GM23338 (cell line): ENCODE data around the gene HOXB6. TPM values are rescaled to one million over a fixed set of nuclear protein-coding genes. Genes with fewer than 3 reads are reported as not detected.

Experiments
- ATAC-seq: fragments of 200-7000 bp; cut with Tn5 transposase; 3 replicates; pipeline ENCODE4 v1.9.1; 2020
- DNase-seq: peaks from one replicate; pipeline ENCODE4 v3.0.0-alpha.2; 2015; ENCODE audit warnings: low spot score
- H2AFZ ChIP-seq: fragments of 200-600 bp; sonication (generic); 2 replicates; pipeline ENCODE4 v1.8.0; 2016; ENCODE audit warnings: antibody characterized with exemption, mild to moderate bottlenecking, moderate library complexity
- H3F3A ChIP-seq: fragments of 200-600 bp; sonication (generic); replicated peaks from 2 replicates; pipeline ENCODE4 v1.8.0; 2017; ENCODE audit warnings: antibody characterized with exemption, mixed run types, low read depth
- H3K27ac ChIP-seq: fragments of 200-600 bp; sonication (generic); 2 replicates; pipeline ENCODE4 v1.6.1; 2016; ENCODE audit warnings: low read depth
- H3K27me3 ChIP-seq: fragments of 200-600 bp; sonication (generic); 2 replicates; pipeline ENCODE4 v1.8.0; 2016; ENCODE audit warnings: mild to moderate bottlenecking, mixed run types, moderate library complexity; ENCODE audit not compliant: insufficient read depth
- H3K36me3 ChIP-seq: fragments of 200-600 bp; sonication (generic); 2 replicates; pipeline ENCODE4 v1.8.0; 2016; ENCODE audit warnings: mild to moderate bottlenecking; ENCODE audit not compliant: insufficient read depth
- H3K4me1 ChIP-seq: fragments of 200-600 bp; sonication (generic); 2 replicates; pipeline ENCODE4 v1.8.0; 2016; ENCODE audit warnings: mild to moderate bottlenecking, moderate library complexity; ENCODE audit not compliant: insufficient read depth
- H3K4me2 ChIP-seq: fragments of 200-600 bp; sonication (generic); 2 replicates; pipeline ENCODE4 v1.7.1; 2017; ENCODE audit warnings: mixed run types
- H3K4me3 ChIP-seq: fragments of 200-600 bp; sonication (generic); 2 replicates; pipeline ENCODE4 v1.6.1; 2016; ENCODE audit warnings: mixed run types
- H3K79me2 ChIP-seq: fragments of 200-600 bp; sonication (generic); replicated peaks from 2 replicates; pipeline ENCODE4 v1.8.0; 2017; ENCODE audit warnings: mild to moderate bottlenecking; ENCODE audit not compliant: insufficient read depth
- H3K9me2 ChIP-seq: fragments of 200-600 bp; sonication (generic); 2 replicates; pipeline ENCODE4 v1.8.0; 2017; ENCODE audit not compliant: insufficient read depth
- H4K20me1 ChIP-seq: fragments of 200-600 bp; sonication (generic); replicated peaks from 2 replicates; pipeline ENCODE4 v1.8.0; 2017; ENCODE audit warnings: mild to moderate bottlenecking; ENCODE audit not compliant: insufficient read depth
- H3K27ac Mint-ChIP-seq: 2 replicates; pipeline ENCODE4 v1.8.0; 2020; ENCODE audit warnings: inconsistent platforms, mild to moderate bottlenecking, moderate library complexity, mixed read lengths
- H3K27me3 Mint-ChIP-seq: 3 replicates; pipeline ENCODE4 v1.8.0; 2022; ENCODE audit warnings: low read depth, mild to moderate bottlenecking, moderate library complexity, mixed read lengths, inconsistent platforms; ENCODE audit not compliant: insufficient read depth, poor library complexity
- H3K36me3 Mint-ChIP-seq: 3 replicates; pipeline ENCODE4 v1.8.0; 2021; ENCODE audit warnings: low read depth, mild to moderate bottlenecking, inconsistent platforms, moderate library complexity, mixed read lengths
- H3K4me1 Mint-ChIP-seq: 3 replicates; pipeline ENCODE4 v1.8.0; 2020; ENCODE audit warnings: mild to moderate bottlenecking, inconsistent platforms, mixed read lengths
- H3K4me3 Mint-ChIP-seq: 3 replicates; pipeline ENCODE4 v1.8.0; 2021; ENCODE audit warnings: moderate library complexity, mild to moderate bottlenecking, inconsistent platforms, mixed read lengths
- H3K9me3 Mint-ChIP-seq: 3 replicates; pipeline ENCODE4 v1.8.0; 2020; ENCODE audit warnings: moderate library complexity, mild to moderate bottlenecking, inconsistent platforms, mixed read lengths
- EZH2 ChIP-seq: fragments of 200-600 bp; sonication (generic); IDR thresholded peaks from one replicate; pipeline ENCODE4 v1.8.0; 2017; ENCODE audit warnings: antibody characterized with exemption, mild to moderate bottlenecking, low read depth; ENCODE audit not compliant: unreplicated experiment
- NANOG ChIP-seq: IDR thresholded peaks from 2 replicates; pipeline ENCODE4 v1.6.1; 2016; ENCODE audit warnings: antibody characterized with exemption, borderline replicate concordance
- POLR2AphosphoS5 ChIP-seq: IDR thresholded peaks from 2 replicates; pipeline ENCODE4 v1.6.1; 2016; ENCODE audit warnings: antibody characterized with exemption, low read depth
- STAT1 ChIP-seq: IDR thresholded peaks from one replicate; pipeline ENCODE4 v1.6.1; 2016; ENCODE audit warnings: antibody characterized with exemption; ENCODE audit not compliant: unreplicated experiment
- ZNF114 ChIP-seq: fragments of 250-450 bp; sonication (Bioruptor Pico); IDR thresholded peaks from 2 replicates; pipeline ENCODE4 v1.5.0; 2020; ENCODE audit warnings: mild to moderate bottlenecking, moderate library complexity
- ZNF462 ChIP-seq: fragments of 250-450 bp; sonication (Bioruptor Pico); IDR thresholded peaks from 2 replicates; pipeline ENCODE4 v1.5.0; 2020; ENCODE audit warnings: mild to moderate bottlenecking, moderate library complexity
- polyA plus RNA-seq: library from polyadenylated mRNA; unstranded; fragments of >200 nt; fragmentation: Nextera tagmentation; extraction: Ambion mirVana; gene quantifications from 2 replicates; pipeline ENCODE4 v1.2.1, GENCODE V29; 2016
- total RNA-seq: library from RNA; depleted of rRNA; stranded (reverse); fragments of >200 nt; shearing (Covaris generic); gene quantifications from 2 replicates; pipeline ENCODE4 v1.2.3, GENCODE V29; 2014

HOXB6 gene
- total and polyA plus RNA-seq, 2 experiments from 2014 or later, result not detected

- TF ChIP-seq STAT1, result no peak
- TF ChIP-seq ZNF462, result no peak
- TF ChIP-seq POLR2AphosphoS5, result no peak
- TF ChIP-seq NANOG, result no peak
- TF ChIP-seq EZH2, result peak; percentile 44
- H3K4me1 ChIP-seq, result peaks cover 77% of the 10 kb centered on the region
- peaks cover 67% of the 10 kb centered on the region for H4K20me1 ChIP-seq
- ATAC-seq (no peak), DNase-seq (no peak)
- H3K36me3 Mint-ChIP-seq, result no peaks in the 10 kb centered on the region
- H3K27me3 Mint-ChIP-seq, result peaks cover 23% of the 10 kb centered on the region
- no peak overlapping the region for H3K27ac Mint-ChIP-seq
- H3K9me2 ChIP-seq, result no peaks in the 10 kb centered on the region
- H3K4me3 ChIP-seq, result no peak overlapping the region
- H3K27me3 ChIP-seq, result peaks cover 100% of the 10 kb centered on the region
- no peaks in the 10 kb centered on the region for H3K36me3 ChIP-seq
- no peak overlapping the region for H3K27ac ChIP-seq
- H3F3A ChIP-seq, result peaks cover 62% of the 10 kb centered on the region
- H3K9me3 Mint-ChIP-seq, result no peaks in the 10 kb centered on the region
- no peaks in the 10 kb centered on the region for H3K79me2 ChIP-seq
- H3K4me3 Mint-ChIP-seq, result no peak overlapping the region
- H3K4me2 ChIP-seq, result 0 out of 2 replicates have a peak overlapping the region, but pooled peaks have one; percentile 38
- H2AFZ ChIP-seq, result no peak overlapping the region
- peaks cover 29% of the 10 kb centered on the region for H3K4me1 Mint-ChIP-seq
These were observed 38.1 kb downstream of the HOXB6 start for GRCh38 chr17:48566717-48567116.

GRCh38 chr17:48565925-48566710 is 38.7 kb downstream of the HOXB6 start:
- peak; percentile 15 for TF ChIP-seq EZH2
- no peak for TF ChIP-seq ZNF114 (CRISPR knock-in tag)

More at GRCh38 chr17:48565925-48566710, 38.7 kb downstream of the HOXB6 start:
- Histone ChIP-seq H3K9me2 (no peaks in the 10 kb centered on the region), H2AFZ (no peak overlapping the region), H3K27me3 (peaks cover 100% of the 10 kb centered on the region), H3K27ac (no peak overlapping the region), H3K79me2 (no peaks in the 10 kb centered on the region), H3K4me3 (no peak overlapping the region), H4K20me1 (peaks cover 68% of the 10 kb centered on the region), H3F3A (peaks cover 60% of the 10 kb centered on the region), H3K4me2 (0 out of 2 replicates have a peak overlapping the region, but pooled peaks have one; percentile 38), H3K36me3 (no peaks in the 10 kb centered on the region), H3K4me1 (peaks cover 72% of the 10 kb centered on the region)
- Mint-ChIP-seq H3K27ac (no peak overlapping the region), H3K9me3 (no peaks in the 10 kb centered on the region), H3K36me3 (no peaks in the 10 kb centered on the region), H3K4me3 (no peak overlapping the region), H3K4me1 (peaks cover 27% of the 10 kb centered on the region), H3K27me3 (peaks cover 29% of the 10 kb centered on the region)
- ATAC-seq (no peak), DNase-seq (no peak)
